HepG2 (cell line): ENCODE data around the gene RPS23. TPM values are rescaled to one million over a fixed set of nuclear protein-coding genes. Genes with fewer than 3 reads are reported as not detected.

Experiments
- ATF5 ChIP-seq: sonication (generic); formaldehyde crosslinking; IDR thresholded peaks from 2 replicates; pipeline ENCODE4 v1.4.0; 2020; ENCODE audit warnings: mild to moderate bottlenecking, low read depth, missing genetic modification reagents
- BRD4 ChIP-seq: sonication (generic); formaldehyde crosslinking; IDR thresholded peaks from 2 replicates; pipeline ENCODE4 v1.4.0; 2020; ENCODE audit warnings: missing genetic modification reagents
- CBFB ChIP-seq: sonication (generic); formaldehyde crosslinking; IDR thresholded peaks from 2 replicates; pipeline ENCODE4 v1.4.0; 2020; ENCODE audit warnings: missing genetic modification reagents
- CBX1 ChIP-seq: IDR thresholded peaks from one replicate; pipeline ENCODE4 v1.6.1; 2016; ENCODE audit warnings: antibody characterized with exemption, low read depth
- DR1 ChIP-seq: sonication (generic); formaldehyde crosslinking; IDR thresholded peaks from 2 replicates; pipeline ENCODE4 v1.8.0; 2021; ENCODE audit warnings: mild to moderate bottlenecking, missing genetic modification reagents, inconsistent platforms
- IRF2 ChIP-seq: IDR thresholded peaks from 2 replicates; pipeline ENCODE4 v1.6.1; 2018; ENCODE audit warnings: missing genetic modification reagents, missing compliant biosample characterization
- KLF11 ChIP-seq: IDR thresholded peaks from 2 replicates; pipeline ENCODE4 v1.6.1; 2016; ENCODE audit warnings: missing compliant biosample characterization
- MXI1 ChIP-seq: IDR thresholded peaks from 3 replicates; pipeline ENCODE4 v1.6.1; 2012; ENCODE audit warnings: low read depth, low read length, inconsistent platforms, borderline replicate concordance
- NR1H2 ChIP-seq: sonication (generic); formaldehyde crosslinking; IDR thresholded peaks from 2 replicates; pipeline ENCODE4 v1.8.1; 2022; ENCODE audit warnings: low read depth, missing genetic modification reagents, borderline replicate concordance
- PLRG1 ChIP-seq: fragments of 450-650 bp; conservative IDR thresholded peaks from 2 replicates; pipeline ENCODE4 v1.6.1; 2016
- RBAK ChIP-seq: sonication (generic); formaldehyde crosslinking; IDR thresholded peaks from 2 replicates; pipeline ENCODE4 v1.5.1; 2020; ENCODE audit warnings: mild to moderate bottlenecking, missing genetic modification reagents
- SRF ChIP-seq: IDR thresholded peaks from 2 replicates; pipeline ENCODE4 v1.6.1; 2011; ENCODE audit warnings: mild to moderate bottlenecking, low read depth, low read length, moderate library complexity
- TFDP1 ChIP-seq: IDR thresholded peaks from 2 replicates; pipeline ENCODE4 v1.6.1; 2016; ENCODE audit warnings: missing compliant biosample characterization, missing genetic modification reagents, borderline replicate concordance
- ZBTB8A ChIP-seq: sonication (generic); formaldehyde crosslinking; IDR thresholded peaks from 2 replicates; pipeline ENCODE4 v1.4.0; 2020; ENCODE audit warnings: mild to moderate bottlenecking, low read depth, missing genetic modification reagents, borderline replicate concordance
- ZKSCAN5 ChIP-seq: sonication (generic); formaldehyde crosslinking; IDR thresholded peaks from 2 replicates; pipeline ENCODE4 v1.5.1; 2020; ENCODE audit warnings: mild to moderate bottlenecking, missing genetic modification reagents
- ZNF18 ChIP-seq: sonication (generic); formaldehyde crosslinking; IDR thresholded peaks from 2 replicates; pipeline ENCODE4 v1.8.0; 2022; ENCODE audit warnings: mild to moderate bottlenecking, missing genetic modification reagents; ENCODE audit not compliant: insufficient replicate concordance
- ZNF20 ChIP-seq: sonication (generic); formaldehyde crosslinking; IDR thresholded peaks from 2 replicates; pipeline ENCODE4 v1.4.0; 2020; ENCODE audit warnings: mild to moderate bottlenecking, moderate library complexity, missing genetic modification reagents
- ZNF205 ChIP-seq: IDR thresholded peaks from 2 replicates; pipeline ENCODE4 v1.6.1; 2018; ENCODE audit warnings: missing biosample characterization, missing genetic modification reagents
- ZNF333 ChIP-seq: sonication (generic); formaldehyde crosslinking; IDR thresholded peaks from 2 replicates; pipeline ENCODE4 v1.4.0; 2020; ENCODE audit warnings: mild to moderate bottlenecking, missing genetic modification reagents, borderline replicate concordance
- ZNF343 ChIP-seq: sonication (generic); formaldehyde crosslinking; IDR thresholded peaks from 2 replicates; pipeline ENCODE4 v1.4.0; 2020; ENCODE audit warnings: mild to moderate bottlenecking, missing genetic modification reagents
- ZNF558 ChIP-seq: sonication (generic); formaldehyde crosslinking; IDR thresholded peaks from 2 replicates; pipeline ENCODE4 v1.9.0; 2022; ENCODE audit warnings: mild to moderate bottlenecking, missing genetic modification reagents, borderline replicate concordance
- ZNF577 ChIP-seq: sonication (generic); formaldehyde crosslinking; IDR thresholded peaks from 2 replicates; pipeline ENCODE4 v1.4.0; 2020; ENCODE audit warnings: mild to moderate bottlenecking, low read depth, missing genetic modification reagents, borderline replicate concordance
- ZNF691 ChIP-seq: sonication (generic); formaldehyde crosslinking; IDR thresholded peaks from 2 replicates; pipeline ENCODE4 v1.4.0; 2020; ENCODE audit warnings: missing genetic modification reagents, low read depth, mild to moderate bottlenecking, borderline replicate concordance
- ZNF784 ChIP-seq: sonication (generic); formaldehyde crosslinking; IDR thresholded peaks from 2 replicates; pipeline ENCODE4 v1.5.1; 2020; ENCODE audit warnings: missing genetic modification reagents, mild to moderate bottlenecking, borderline replicate concordance
- polyA plus RNA-seq, 8 experiments: library from polyadenylated mRNA; depleted of rRNA in 3 of 8; stranded (reverse) in 7 of 8; unstranded in 1 of 8; fragments of >200 nt; fragmentation: Illumina TruSeq in 4 of 8; extraction: Trizol in 4 of 8; gene quantifications; 2 replicates each; pipeline versions ENCODE4 v1.2.1 to v1.2.3, GENCODE V29; 2011 to 2016; ENCODE audit warnings: low read depth in 4 of 8, missing spikeins in 1 of 8, mixed read lengths in 1 of 8; ENCODE audit not compliant: insufficient read depth in 1 of 8
- total RNA-seq, 5 experiments: library from RNA; depleted of rRNA; stranded (reverse); fragments of >200 nt; fragmentation: Illumina TruSeq; extraction: Trizol; gene quantifications; 2 replicates each; pipeline ENCODE4 v1.2.3, GENCODE V29; 2016; ENCODE audit warnings: low read depth in 1 of 5

The RPS23 gene
- total and polyA plus RNA-seq, 2 of the 13 experiments (the other 11 are each of a cell fraction or from before 2014, with no cell fraction given): 3,088 to 3,235 TPM

GRCh38 chr5:82277987-82278710, at the start of gene RPS23 (continued):
- TF ChIP-seq ZNF691 (CRISPR knock-in tag) (no peak), CBX1 (peak; percentile 53), BRD4 (CRISPR knock-in tag) (peak; percentile 81), TFDP1 (CRISPR knock-in tag) (peak; percentile 67; the same call in 1 of the 2 replicates), ZNF558 (CRISPR knock-in tag) (peak; percentile 28; the same call in 1 of the 2 replicates), IRF2 (CRISPR knock-in tag) (peak; percentile 58; the same call in 1 of the 2 replicates), ATF5 (CRISPR knock-in tag) (no peak), ZNF577 (CRISPR knock-in tag) (no peak), ZNF333 (CRISPR knock-in tag) (peak; percentile 96; the same call in 1 of the 2 replicates), RBAK (CRISPR knock-in tag) (peak; percentile 18; the same call in 1 of the 2 replicates), ZNF343 (peak; percentile 78; the same call in 1 of the 2 replicates), KLF11 (CRISPR knock-in tag) (no peak; the same call in none of the 2 replicates), ZBTB8A (peak; percentile 57; the same call in 1 of the 2 replicates), MXI1 (peak; percentile 68; the same call in 2 of the 3 replicates), DR1 (CRISPR knock-in tag) (peak; percentile 90), ZNF18 (CRISPR knock-in tag) (peak; percentile 50), ZNF20 (CRISPR knock-in tag) (no peak), PLRG1 (no peak), SRF (0 out of 2 replicates have a peak, but pooled peaks have one; percentile 10), NR1H2 (CRISPR knock-in tag) (no peak), ZNF784 (CRISPR knock-in tag) (0 out of 2 replicates have a peak, but pooled peaks have one; percentile 43), ZKSCAN5 (CRISPR knock-in tag) (no peak), CBFB (CRISPR knock-in tag) (no peak), ZNF205 (0 out of 2 replicates have a peak, but pooled peaks have one; percentile 4)
